ENCODE results near the gene ASB1. TPM values are rescaled to one million over a fixed set of nuclear protein-coding genes. Genes with fewer than 3 reads are reported as not detected.

ASB1 gene
- total RNA-seq, 1 donor = 27.9 TPM

DNA sequence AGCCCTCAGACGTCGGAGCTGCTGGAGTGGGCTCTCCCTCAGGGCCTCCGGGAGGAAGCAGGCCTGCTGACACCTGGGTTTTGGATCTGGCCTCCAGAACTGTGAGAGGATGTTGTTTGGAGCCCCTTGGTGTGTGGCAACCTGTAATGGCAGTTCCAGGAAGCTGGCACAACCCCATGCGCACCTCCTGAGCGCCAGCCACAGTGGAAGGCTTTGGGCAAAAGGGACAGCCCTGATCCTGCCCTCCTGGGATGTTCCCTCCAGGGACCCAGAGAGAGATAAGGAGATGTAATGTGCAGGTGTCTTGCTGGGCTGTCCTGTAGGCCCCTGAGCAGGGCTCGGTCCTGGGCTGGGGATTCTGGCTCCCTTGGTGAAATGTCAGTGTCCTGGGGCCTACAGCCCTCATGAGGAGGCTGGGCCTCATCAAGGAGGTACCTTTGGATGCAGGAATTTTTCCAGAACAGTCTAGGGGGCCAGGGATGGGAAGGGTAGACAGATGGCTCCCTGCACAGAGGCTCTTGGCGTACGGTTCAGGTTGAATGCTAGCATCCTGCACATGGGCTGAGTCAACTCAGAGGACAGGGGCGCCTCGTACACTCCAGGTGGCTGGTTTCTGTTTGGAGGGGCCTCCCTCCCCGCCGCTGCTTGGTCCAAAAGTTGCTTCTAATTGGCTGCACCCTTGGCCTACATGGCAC is 61.1 kb downstream of the ASB1 start:
- TF ChIP-seq, protein P1, sequence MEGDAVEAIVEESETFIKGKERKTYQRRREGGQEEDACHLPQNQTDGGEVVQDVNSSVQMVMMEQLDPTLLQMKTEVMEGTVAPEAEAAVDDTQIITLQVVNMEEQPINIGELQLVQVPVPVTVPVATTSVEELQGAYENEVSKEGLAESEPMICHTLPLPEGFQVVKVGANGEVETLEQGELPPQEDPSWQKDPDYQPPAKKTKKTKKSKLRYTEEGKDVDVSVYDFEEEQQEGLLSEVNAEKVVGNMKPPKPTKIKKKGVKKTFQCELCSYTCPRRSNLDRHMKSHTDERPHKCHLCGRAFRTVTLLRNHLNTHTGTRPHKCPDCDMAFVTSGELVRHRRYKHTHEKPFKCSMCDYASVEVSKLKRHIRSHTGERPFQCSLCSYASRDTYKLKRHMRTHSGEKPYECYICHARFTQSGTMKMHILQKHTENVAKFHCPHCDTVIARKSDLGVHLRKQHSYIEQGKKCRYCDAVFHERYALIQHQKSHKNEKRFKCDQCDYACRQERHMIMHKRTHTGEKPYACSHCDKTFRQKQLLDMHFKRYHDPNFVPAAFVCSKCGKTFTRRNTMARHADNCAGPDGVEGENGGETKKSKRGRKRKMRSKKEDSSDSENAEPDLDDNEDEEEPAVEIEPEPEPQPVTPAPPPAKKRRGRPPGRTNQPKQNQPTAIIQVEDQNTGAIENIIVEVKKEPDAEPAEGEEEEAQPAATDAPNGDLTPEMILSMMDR (IDR thresholded peaks at IDR 0.05; ENCODE audit: extremely low read depth, low read depth, low read length) = no peak

GRCh38 chr2:238488347-238488826 is 61.7 kb downstream of the ASB1 start:
- no peak overlapping the region for H3K27ac ChIP-seq (ENCODE audit: low read depth, low read length)
- peak; percentile 66 for DNase-seq (ENCODE audit: insufficient read length, low spot score, missing footprints)
- no peak overlapping the region for H2AFZ ChIP-seq (ENCODE audit: low read length)
- TF ChIP-seq, protein P1 (IDR thresholded peaks at IDR 0.05; ENCODE audit: extremely low read depth, low read depth, low read length) = no peak
- no peak overlapping the region for H3K4me3 ChIP-seq (ENCODE audit: insufficient read depth, low read length)
- H3K9me3 ChIP-seq (ENCODE audit: low read depth, low read length) = no peaks in the 10 kb centered on the region
- H3K4me2 ChIP-seq (ENCODE audit: insufficient read depth, low read length) = no peak overlapping the region
- no peaks in the 10 kb centered on the region for H4K20me1 ChIP-seq (ENCODE audit: insufficient read depth, low read length)
- peaks cover 18% of the 10 kb centered on the region for H3K36me3 ChIP-seq (ENCODE audit: insufficient read depth, low read length)
- no peaks in the 10 kb centered on the region for H3K4me1 ChIP-seq (ENCODE audit: insufficient read depth, low read length)
- H3K27me3 ChIP-seq (ENCODE audit: insufficient read depth, low read length) = no peaks in the 10 kb centered on the region
- H3K79me2 ChIP-seq (ENCODE audit: insufficient read depth, low read length) = no peaks in the 10 kb centered on the region

More for the DNA sequence above, 61.1 kb downstream of the ASB1 start:
- Histone ChIP-seq H3K9me3 (ENCODE audit: low read depth, low read length) (no peaks in the 10 kb centered on the region), H3K79me2 (ENCODE audit: insufficient read depth, low read length) (no peaks in the 10 kb centered on the region), H3K4me2 (ENCODE audit: insufficient read depth, low read length) (no peak overlapping the region), H4K20me1 (ENCODE audit: insufficient read depth, low read length) (no peaks in the 10 kb centered on the region), H3K36me3 (ENCODE audit: insufficient read depth, low read length) (peaks cover 18% of the 10 kb centered on the region), H3K4me1 (ENCODE audit: insufficient read depth, low read length) (no peaks in the 10 kb centered on the region), H3K27me3 (ENCODE audit: insufficient read depth, low read length) (no peaks in the 10 kb centered on the region), H2AFZ (ENCODE audit: low read length) (no peak overlapping the region), H3K27ac (ENCODE audit: low read depth, low read length) (no peak overlapping the region), H3K4me3 (ENCODE audit: insufficient read depth, low read length) (no peak overlapping the region)
- peak; percentile 81 for DNase-seq (ENCODE audit: insufficient read length, low spot score, missing footprints)

DNA sequence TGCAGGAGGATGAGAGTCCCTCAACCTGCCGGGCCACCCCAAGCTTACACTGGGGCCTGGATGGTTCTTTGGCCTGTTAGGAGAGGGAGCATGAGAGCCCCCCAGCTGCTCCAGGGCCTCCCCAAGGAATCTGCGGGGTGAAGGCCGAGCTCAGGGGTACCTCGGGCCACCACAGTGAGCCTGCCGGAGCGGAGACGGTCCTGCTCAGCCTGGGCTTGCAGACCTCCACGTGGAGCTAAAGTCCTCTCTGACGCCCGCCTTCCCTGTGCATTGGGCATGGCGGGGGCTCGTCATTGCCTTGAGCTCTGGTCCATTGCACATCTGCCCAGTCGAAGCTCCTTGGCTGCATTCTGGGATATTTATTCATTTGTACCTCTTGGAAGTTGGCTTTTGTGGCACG is 62.7 kb downstream of the ASB1 start:
- TF ChIP-seq, protein P1 (IDR thresholded peaks at IDR 0.05; ENCODE audit: extremely low read depth, low read depth, low read length) = no peak
- Histone ChIP-seq H3K36me3 (ENCODE audit: insufficient read depth, low read length) (peaks cover 18% of the 10 kb centered on the region), H3K27ac (ENCODE audit: low read depth, low read length) (no peak overlapping the region), H3K9me3 (ENCODE audit: low read depth, low read length) (no peaks in the 10 kb centered on the region), H3K4me3 (ENCODE audit: insufficient read depth, low read length) (no peak overlapping the region), H4K20me1 (ENCODE audit: insufficient read depth, low read length) (no peaks in the 10 kb centered on the region), H3K4me1 (ENCODE audit: insufficient read depth, low read length) (no peaks in the 10 kb centered on the region), H3K79me2 (ENCODE audit: insufficient read depth, low read length) (no peaks in the 10 kb centered on the region), H2AFZ (ENCODE audit: low read length) (no peak overlapping the region), H3K4me2 (ENCODE audit: insufficient read depth, low read length) (no peak overlapping the region), H3K27me3 (ENCODE audit: insufficient read depth, low read length) (no peaks in the 10 kb centered on the region)
- DNase-seq (ENCODE audit: insufficient read length, low spot score, missing footprints) = peak; percentile 47

GRCh38 chr2:238489896-238490295 is 63.2 kb downstream of the ASB1 start:
- H2AFZ ChIP-seq (ENCODE audit: low read length) = no peak overlapping the region
- no peaks in the 10 kb centered on the region for H3K9me3 ChIP-seq (ENCODE audit: low read depth, low read length)
- H3K27ac ChIP-seq (ENCODE audit: low read depth, low read length) = no peak overlapping the region
- no peaks in the 10 kb centered on the region for H3K27me3 ChIP-seq (ENCODE audit: insufficient read depth, low read length)
- TF ChIP-seq, protein P1 (IDR thresholded peaks at IDR 0.05; ENCODE audit: extremely low read depth, low read depth, low read length) = no peak
- H3K4me2 ChIP-seq (ENCODE audit: insufficient read depth, low read length) = no peak overlapping the region
- peak; percentile 34 for DNase-seq (ENCODE audit: insufficient read length, low spot score, missing footprints)
- H3K36me3 ChIP-seq (ENCODE audit: insufficient read depth, low read length) = peaks cover 18% of the 10 kb centered on the region
- H3K4me1 ChIP-seq (ENCODE audit: insufficient read depth, low read length) = no peaks in the 10 kb centered on the region
- no peaks in the 10 kb centered on the region for H3K79me2 ChIP-seq (ENCODE audit: insufficient read depth, low read length)
- no peak overlapping the region for H3K4me3 ChIP-seq (ENCODE audit: insufficient read depth, low read length)
- H4K20me1 ChIP-seq (ENCODE audit: insufficient read depth, low read length) = no peaks in the 10 kb centered on the region
